Gastrocnemius medialis (tissue), 4 donors: ENCODE results near the gene KIF16B. TPM values are rescaled to one million over a fixed set of nuclear protein-coding genes. Genes with fewer than 3 reads are reported as not detected.

Experiments
- ATAC-seq, 2 donors: fragments of 150-250 bp; one replicate each; pipeline ENCODE4 v1.9.1; 2016
- DNase-seq, 2 donors: peaks; one replicate each; pipeline ENCODE4 v3.0.0-alpha.2; 2019
- H3K27ac ChIP-seq, 4 donors: fragments of 200-600 bp; sonication (generic); 1 replicate in 1 of 4; 2 replicates in 3 of 4; pipeline ENCODE4 v1.5.1; 2016 to 2018; ENCODE audit warnings: mild to moderate bottlenecking in 2 of 4, moderate library complexity in 1 of 4
- H3K27me3 ChIP-seq, 3 donors: fragments of 200-600 bp; sonication (generic) in 2 of 3; 1 replicate in 1 of 3; 2 replicates in 2 of 3; pipeline versions ENCODE4 v1.5.1 to v1.6.0; 2016 to 2019; ENCODE audit warnings: mild to moderate bottlenecking in 1 of 3, moderate library complexity in 1 of 3
- H3K36me3 ChIP-seq, 2 donors: fragments of 200-600 bp; sonication (generic) in 1 of 2; one replicate each; pipeline ENCODE4 v1.5.1; 2017 to 2018
- H3K4me1 ChIP-seq, 2 donors: fragments of 200-600 bp; sonication (generic) in 1 of 2; one replicate each; pipeline ENCODE4 v1.5.1; 2016 to 2017; ENCODE audit warnings: mild to moderate bottlenecking in 2 of 2
- H3K4me3 ChIP-seq, 4 donors: fragments of 200-600 bp; sonication (generic) in 3 of 4; 1 replicate in 1 of 4; 2 replicates in 3 of 4; pipeline ENCODE4 v1.5.1; 2016 to 2019; ENCODE audit warnings: mild to moderate bottlenecking in 2 of 4
- H3K9me3 ChIP-seq, 3 donors: fragments of 200-600 bp; sonication (generic) in 2 of 3; 1 replicate in 1 of 3; 2 replicates in 2 of 3; pipeline ENCODE4 v1.5.1; 2016 to 2019
- POLR2A ChIP-seq, 2 donors: fragments of 450-650 bp; IDR thresholded peaks; one replicate each; pipeline ENCODE4 v1.6.1; 2017; ENCODE audit warnings: antibody characterized with exemption in 2 of 2, mild to moderate bottlenecking in 2 of 2, moderate library complexity in 2 of 2
- in situ Hi-C, 4 donors: fragments of 200-750 bp; cut with MboI; loops; one replicate each; pipeline versions ENCODE4 v1.15.0 to v1.8.0; 2017; ENCODE audit warnings: low sequenced_read_pairs in 4 of 4
- intact Hi-C: fragments of 100-400 bp; cut with DNase I; formaldehyde crosslinking; loops from one replicate; pipeline ENCODE4 v1.15.1; 2023; ENCODE audit warnings: low total_unique reads
- total RNA-seq, 4 donors: library from RNA; depleted of rRNA; stranded (reverse); fragments of >200 nt; gene quantifications; one replicate each; pipeline versions ENCODE4 v1.1.0 to v1.2.3, GENCODE V29; 2016
- TF ChIP-seq, protein P1 (sequence below), 5 experiments: fragments of 450-650 bp in 3 of 5; fragments of 200-600 bp in 2 of 5; sonication (generic) in 2 of 5; IDR thresholded peaks in 4 of 5; conservative IDR thresholded peaks in 1 of 5; 1 replicate in 4 of 5; 2 replicates in 1 of 5; pipeline ENCODE4 v1.5.1; 2016 to 2019; ENCODE audit warnings: antibody characterized with exemption in 5 of 5, mild to moderate bottlenecking in 3 of 5, moderate library complexity in 3 of 5

Gene KIF16B
- total RNA-seq, 4 donors from 2014 or later, result 13.4 to 23.9 (median 20.0) TPM

DNA sequence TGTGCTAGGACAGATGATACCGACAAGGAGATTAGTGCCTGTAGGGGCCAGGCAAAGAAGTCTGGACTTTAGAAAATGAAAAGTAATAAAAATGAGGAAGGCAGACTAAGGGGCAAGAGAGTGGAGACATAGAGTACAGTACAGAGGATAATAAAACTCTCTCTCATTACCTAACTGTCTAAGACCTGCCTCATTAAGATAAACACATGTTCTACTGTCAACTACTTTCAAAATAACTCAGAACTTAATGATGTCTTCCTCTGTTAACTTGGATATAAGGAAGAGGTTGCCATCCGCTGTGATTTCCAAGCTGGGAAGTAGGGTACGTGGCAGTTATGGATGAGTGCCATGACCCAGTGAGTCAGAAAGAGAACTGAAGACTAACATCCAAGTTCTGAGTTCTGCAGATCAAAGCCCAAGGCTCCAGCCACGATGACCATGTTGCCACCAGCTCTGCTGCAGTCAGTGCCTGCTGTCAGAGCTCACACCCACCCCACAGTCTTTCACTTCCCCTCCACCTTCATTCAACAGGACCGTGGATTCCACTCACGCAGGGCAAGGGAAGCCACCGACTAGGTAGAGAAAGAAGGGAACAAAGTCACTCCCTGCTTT is 81.8 kb downstream of the KIF16B start:
- intact Hi-C loops, result no loop called here
- Histone ChIP-seq H3K4me1 (peaks cover 16 to 17% of the 10 kb centered on the region in 2 donors), H3K27me3 (no peaks in the 10 kb centered on the region), H3K36me3 (no peaks in the 10 kb centered on the region), H3K9me3 (no peaks in the 10 kb centered on the region), H3K27ac (no peak overlapping the region), H3K4me3 (no peak overlapping the region)
- TF ChIP-seq POLR2A (IDR thresholded peaks at IDR 0.05), result no peak
- TF ChIP-seq, protein P1, sequence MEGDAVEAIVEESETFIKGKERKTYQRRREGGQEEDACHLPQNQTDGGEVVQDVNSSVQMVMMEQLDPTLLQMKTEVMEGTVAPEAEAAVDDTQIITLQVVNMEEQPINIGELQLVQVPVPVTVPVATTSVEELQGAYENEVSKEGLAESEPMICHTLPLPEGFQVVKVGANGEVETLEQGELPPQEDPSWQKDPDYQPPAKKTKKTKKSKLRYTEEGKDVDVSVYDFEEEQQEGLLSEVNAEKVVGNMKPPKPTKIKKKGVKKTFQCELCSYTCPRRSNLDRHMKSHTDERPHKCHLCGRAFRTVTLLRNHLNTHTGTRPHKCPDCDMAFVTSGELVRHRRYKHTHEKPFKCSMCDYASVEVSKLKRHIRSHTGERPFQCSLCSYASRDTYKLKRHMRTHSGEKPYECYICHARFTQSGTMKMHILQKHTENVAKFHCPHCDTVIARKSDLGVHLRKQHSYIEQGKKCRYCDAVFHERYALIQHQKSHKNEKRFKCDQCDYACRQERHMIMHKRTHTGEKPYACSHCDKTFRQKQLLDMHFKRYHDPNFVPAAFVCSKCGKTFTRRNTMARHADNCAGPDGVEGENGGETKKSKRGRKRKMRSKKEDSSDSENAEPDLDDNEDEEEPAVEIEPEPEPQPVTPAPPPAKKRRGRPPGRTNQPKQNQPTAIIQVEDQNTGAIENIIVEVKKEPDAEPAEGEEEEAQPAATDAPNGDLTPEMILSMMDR (IDR thresholded peaks at IDR 0.05 in 4 of 5, conservative IDR thresholded peaks at IDR 0.05 in 1 of 5), result no peak
- in situ Hi-C loops, result no loop called here
- DNase-seq (no peak), ATAC-seq (peak in 1 of 2 donors; percentile 27)

DNA sequence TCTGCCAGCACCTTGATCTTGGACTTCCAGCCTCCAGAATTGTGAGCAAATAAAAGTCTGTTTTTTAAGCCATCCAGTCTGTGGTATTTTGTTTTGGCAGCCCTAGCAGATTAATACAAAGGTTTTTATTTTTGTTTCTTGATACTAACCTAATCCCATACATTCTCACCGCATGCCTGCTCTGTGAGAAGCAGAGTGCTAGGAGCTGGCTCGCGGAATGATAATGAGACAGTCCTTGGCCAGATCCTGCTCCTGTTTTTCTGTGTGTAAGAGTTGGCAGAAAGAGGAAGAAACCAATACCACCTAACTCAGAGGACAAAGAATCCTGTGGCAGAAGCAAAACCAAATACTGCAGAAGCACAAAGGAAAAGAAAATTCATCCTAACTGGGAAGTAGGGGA is 82.6 kb downstream of the KIF16B start:
- Histone ChIP-seq H3K4me1 (peaks cover 22 to 23% of the 10 kb centered on the region in 2 donors), H3K9me3 (no peaks in the 10 kb centered on the region), H3K27me3 (no peaks in the 10 kb centered on the region), H3K4me3 (no peak overlapping the region), H3K27ac (no peak overlapping the region), H3K36me3 (no peaks in the 10 kb centered on the region)
- in situ Hi-C loops, result no loop called here
- DNase-seq (no peak), ATAC-seq (no peak)
- TF ChIP-seq POLR2A (IDR thresholded peaks at IDR 0.05), result no peak
- intact Hi-C loops, result no loop called here

DNA sequence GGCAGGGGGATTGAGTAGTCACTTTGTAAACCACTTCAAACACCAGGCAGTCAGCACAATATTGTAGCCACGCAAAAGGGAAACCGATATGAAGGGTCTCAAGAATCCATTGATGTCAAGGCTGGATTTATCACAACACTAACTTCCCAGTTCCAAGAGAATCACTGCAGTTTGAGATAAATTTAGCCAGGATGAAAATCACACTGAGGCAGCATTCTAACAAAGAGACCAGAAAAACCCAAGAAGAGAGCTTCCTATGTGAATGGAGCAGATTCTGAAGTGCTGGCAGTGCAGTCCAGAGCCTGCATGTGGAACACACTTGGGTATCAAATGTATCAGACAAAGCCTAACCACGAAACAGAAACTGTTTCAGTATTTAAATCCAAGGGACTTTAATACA is 84.6 kb downstream of the KIF16B start:
- Histone ChIP-seq H3K27ac (no peak overlapping the region), H3K9me3 (no peaks in the 10 kb centered on the region), H3K27me3 (no peaks in the 10 kb centered on the region), H3K36me3 (no peaks in the 10 kb centered on the region), H3K4me1 (peaks cover 31 to 37% of the 10 kb centered on the region in 2 donors), H3K4me3 (no peak overlapping the region)
- no peak for ATAC-seq
- in situ Hi-C loops (no loop called here), intact Hi-C loops (no loop called here)
- no peak for DNase-seq
- TF ChIP-seq, protein P1 (IDR thresholded peaks at IDR 0.05 in 4 of 5, conservative IDR thresholded peaks at IDR 0.05 in 1 of 5), result no peak
- no peak for TF ChIP-seq POLR2A (IDR thresholded peaks at IDR 0.05)

DNA sequence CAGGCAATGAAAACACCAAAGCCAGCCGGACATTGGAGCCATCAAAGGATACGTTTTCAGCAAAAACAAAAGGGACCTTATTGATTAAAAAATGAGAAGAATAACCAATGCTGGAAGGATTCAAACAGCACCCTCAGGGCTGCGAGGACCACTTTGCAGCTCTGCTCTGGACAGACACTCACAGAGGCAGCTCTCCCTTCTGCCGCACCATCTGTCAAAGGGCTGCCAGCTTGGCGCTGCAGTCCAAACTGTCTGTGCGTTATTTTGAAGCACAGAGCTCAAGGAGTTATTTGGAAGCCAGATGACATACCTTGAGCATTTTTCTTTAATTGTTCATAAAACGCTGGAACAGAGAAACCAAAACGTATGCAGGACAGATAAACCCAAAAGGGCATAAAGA is 85.2 kb downstream of the KIF16B start:
- no peak for TF ChIP-seq POLR2A (IDR thresholded peaks at IDR 0.05)
- TF ChIP-seq, protein P1 (IDR thresholded peaks at IDR 0.05 in 4 of 5, conservative IDR thresholded peaks at IDR 0.05 in 1 of 5), result no peak
- in situ Hi-C loops, result no loop called here
- Histone ChIP-seq H3K27ac (no peak overlapping the region), H3K36me3 (no peaks in the 10 kb centered on the region), H3K4me1 (peaks cover 31 to 37% of the 10 kb centered on the region in 2 donors), H3K4me3 (no peak overlapping the region), H3K9me3 (no peaks in the 10 kb centered on the region), H3K27me3 (no peaks in the 10 kb centered on the region)
- intact Hi-C loops, result no loop called here
- no peak for DNase-seq
- ATAC-seq, result peak in 1 of 2 donors; percentile 30

DNA sequence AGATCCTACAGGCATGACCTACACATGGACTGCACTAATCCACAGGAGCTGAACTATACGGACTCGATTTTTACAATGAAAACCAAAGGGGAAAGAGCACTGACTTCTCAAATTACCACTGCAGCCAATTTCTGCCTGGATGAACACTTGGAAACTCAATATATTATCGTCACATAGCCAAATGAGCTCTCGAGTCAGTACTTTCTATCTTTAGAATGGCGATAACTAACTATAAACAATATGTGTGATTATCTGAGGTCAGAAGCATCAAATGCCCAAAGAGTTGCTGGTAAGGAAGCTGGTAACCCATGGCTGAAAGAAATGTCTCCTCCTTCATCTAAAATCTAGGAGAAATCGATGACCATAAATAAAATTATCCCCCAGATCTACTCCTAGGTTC is 86.7 kb downstream of the KIF16B start:
- intact Hi-C loops (no loop called here), in situ Hi-C loops (no loop called here)
- TF ChIP-seq, protein P1 (IDR thresholded peaks at IDR 0.05 in 4 of 5, conservative IDR thresholded peaks at IDR 0.05 in 1 of 5), result no peak
- no peak for TF ChIP-seq POLR2A (IDR thresholded peaks at IDR 0.05)
- ATAC-seq (peak; percentile 39 to 76), DNase-seq (no peak)
- H3K36me3 ChIP-seq, result no peaks in the 10 kb centered on the region
- peak overlapping the region in 2 of 4 donors; percentile 34 to 58 for H3K27ac ChIP-seq
- H3K27me3 ChIP-seq, result no peaks in the 10 kb centered on the region
- H3K4me1 ChIP-seq, result peaks cover 31 to 37% of the 10 kb centered on the region in 2 donors
- no peak overlapping the region for H3K4me3 ChIP-seq
- no peaks in the 10 kb centered on the region for H3K9me3 ChIP-seq
